ENCODE measurements around the gene TBC1D22A. TPM values are rescaled to one million over a fixed set of nuclear protein-coding genes. Genes with fewer than 3 reads are reported as not detected.

Gene TBC1D22A
- total RNA-seq, 1 donor = 17.7 TPM

DNA sequence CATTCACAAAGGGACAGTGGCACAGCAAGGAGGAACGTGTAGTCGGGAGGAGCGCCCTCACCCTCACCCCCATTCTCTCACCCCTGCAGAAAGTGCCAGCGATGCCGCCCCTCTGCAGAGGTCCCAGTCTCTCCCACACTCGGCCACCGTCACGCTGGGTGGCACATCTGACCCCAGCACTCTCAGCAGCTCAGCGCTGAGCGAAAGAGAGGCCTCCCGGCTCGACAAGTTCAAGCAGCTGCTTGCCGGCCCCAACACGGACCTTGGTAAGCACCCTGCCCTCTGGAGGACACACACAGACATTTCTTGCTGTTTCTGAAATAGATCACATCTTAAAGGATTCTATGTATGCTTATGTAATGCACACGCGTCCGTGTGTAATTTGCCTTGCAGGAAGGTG is 34.9 kb downstream of the TBC1D22A start:
- Histone ChIP-seq H2AFZ (ENCODE audit: low read length) (no peak overlapping the region), H3K4me2 (ENCODE audit: insufficient read depth, low read length) (no peak overlapping the region), H3K27me3 (ENCODE audit: insufficient read depth, low read length) (no peaks in the 10 kb centered on the region), H3K9me3 (ENCODE audit: low read depth, low read length) (no peaks in the 10 kb centered on the region), H3K27ac (ENCODE audit: low read depth, low read length) (no peak overlapping the region), H3K79me2 (ENCODE audit: insufficient read depth, low read length) (peaks cover 49% of the 10 kb centered on the region), H3K4me3 (ENCODE audit: insufficient read depth, low read length) (no peak overlapping the region), H4K20me1 (ENCODE audit: insufficient read depth, low read length) (peaks cover 25% of the 10 kb centered on the region), H3K36me3 (ENCODE audit: insufficient read depth, low read length) (peaks cover 27% of the 10 kb centered on the region), H3K4me1 (ENCODE audit: insufficient read depth, low read length) (peaks cover 3% of the 10 kb centered on the region)
- DNase-seq (ENCODE audit: insufficient read length, low spot score, missing footprints) = peak; percentile 90
- TF ChIP-seq CTCF (IDR thresholded peaks at IDR 0.05; ENCODE audit: extremely low read depth, low read depth, low read length) = peak; percentile 42

DNA sequence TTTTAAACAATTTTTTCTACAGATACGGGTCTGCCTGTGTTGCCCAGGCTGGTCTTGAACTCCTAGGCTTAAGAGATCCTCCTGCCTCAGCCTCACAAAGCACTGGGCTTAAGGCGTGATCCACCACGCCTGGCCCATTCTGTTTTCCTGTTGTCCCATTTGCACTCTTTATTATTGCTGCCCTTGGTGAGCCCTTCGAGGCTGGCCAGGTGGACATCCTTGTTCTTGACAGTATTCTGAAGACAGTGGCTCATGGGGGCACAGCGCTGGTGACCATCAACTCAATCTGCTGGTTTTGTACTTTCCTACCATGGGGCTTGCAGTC is 35.6 kb downstream of the TBC1D22A start:
- H3K4me3 ChIP-seq (ENCODE audit: insufficient read depth, low read length) = no peak overlapping the region
- no peak for DNase-seq (ENCODE audit: insufficient read length, low spot score, missing footprints)
- H3K36me3 ChIP-seq (ENCODE audit: insufficient read depth, low read length) = peaks cover 27% of the 10 kb centered on the region
- H3K4me2 ChIP-seq (ENCODE audit: insufficient read depth, low read length) = no peak overlapping the region
- H3K27ac ChIP-seq (ENCODE audit: low read depth, low read length) = no peak overlapping the region
- H3K4me1 ChIP-seq (ENCODE audit: insufficient read depth, low read length) = peaks cover 3% of the 10 kb centered on the region
- no peak for TF ChIP-seq CTCF (IDR thresholded peaks at IDR 0.05; ENCODE audit: extremely low read depth, low read depth, low read length)
- H3K27me3 ChIP-seq (ENCODE audit: insufficient read depth, low read length) = no peaks in the 10 kb centered on the region
- H3K9me3 ChIP-seq (ENCODE audit: low read depth, low read length) = no peaks in the 10 kb centered on the region
- peaks cover 26% of the 10 kb centered on the region for H4K20me1 ChIP-seq (ENCODE audit: insufficient read depth, low read length)
- H3K79me2 ChIP-seq (ENCODE audit: insufficient read depth, low read length) = peaks cover 43% of the 10 kb centered on the region
- H2AFZ ChIP-seq (ENCODE audit: low read length) = no peak overlapping the region

- Histone ChIP-seq H3K27ac (ENCODE audit: low read depth, low read length) (no peak overlapping the region), H3K9me3 (ENCODE audit: low read depth, low read length) (no peaks in the 10 kb centered on the region), H3K4me1 (ENCODE audit: insufficient read depth, low read length) (peaks cover 3% of the 10 kb centered on the region), H3K27me3 (ENCODE audit: insufficient read depth, low read length) (no peaks in the 10 kb centered on the region), H3K36me3 (ENCODE audit: insufficient read depth, low read length) (peaks cover 26% of the 10 kb centered on the region), H4K20me1 (ENCODE audit: insufficient read depth, low read length) (peaks cover 33% of the 10 kb centered on the region), H2AFZ (ENCODE audit: low read length) (peak overlapping the region; percentile 62), H3K79me2 (ENCODE audit: insufficient read depth, low read length) (peaks cover 43% of the 10 kb centered on the region), H3K4me3 (ENCODE audit: insufficient read depth, low read length) (no peak overlapping the region), H3K4me2 (ENCODE audit: insufficient read depth, low read length) (no peak overlapping the region)
- TF ChIP-seq CTCF (IDR thresholded peaks at IDR 0.05; ENCODE audit: extremely low read depth, low read depth, low read length) = peak; percentile 90
- peak; percentile 97 for DNase-seq (ENCODE audit: insufficient read length, low spot score, missing footprints)
Observed at GRCh38 chr22:46798366-46799350, 36.2 kb downstream of the TBC1D22A start.

- Histone ChIP-seq H3K27ac (ENCODE audit: low read depth, low read length) (no peak overlapping the region), H3K4me1 (ENCODE audit: insufficient read depth, low read length) (peaks cover 3% of the 10 kb centered on the region), H3K4me3 (ENCODE audit: insufficient read depth, low read length) (no peak overlapping the region), H3K4me2 (ENCODE audit: insufficient read depth, low read length) (no peak overlapping the region), H3K36me3 (ENCODE audit: insufficient read depth, low read length) (peaks cover 20% of the 10 kb centered on the region), H3K27me3 (ENCODE audit: insufficient read depth, low read length) (no peaks in the 10 kb centered on the region), H3K79me2 (ENCODE audit: insufficient read depth, low read length) (peaks cover 43% of the 10 kb centered on the region), H3K9me3 (ENCODE audit: low read depth, low read length) (no peaks in the 10 kb centered on the region), H4K20me1 (ENCODE audit: insufficient read depth, low read length) (peaks cover 37% of the 10 kb centered on the region), H2AFZ (ENCODE audit: low read length) (no peak overlapping the region)
- no peak for DNase-seq (ENCODE audit: insufficient read length, low spot score, missing footprints)
- no peak for TF ChIP-seq CTCF (IDR thresholded peaks at IDR 0.05; ENCODE audit: extremely low read depth, low read depth, low read length)
Observed at GRCh38 chr22:46799626-46800025, 37.2 kb downstream of the TBC1D22A start.

All from osteoblast (primary cell).